Psoas muscle (tissue), 8 donors: ENCODE measurements around the gene RPS10. TPM values are rescaled to one million over a fixed set of nuclear protein-coding genes. Genes with fewer than 3 reads are reported as not detected.

ENCODE experiments used
- ATAC-seq, 4 donors: fragments of 200-7000 bp; cut with Tn5 transposase; one replicate each; pipeline ENCODE4 v1.9.1; 2020; ENCODE audit warnings: moderate library complexity in 3 of 4, mild to moderate bottlenecking in 2 of 4
- DNase-seq, 2 donors: peaks; one replicate each; pipeline ENCODE4 v3.0.0-alpha.2; 2020
- H3K27ac ChIP-seq: fragments of 200-600 bp; one replicate; pipeline ENCODE4 v1.8.0; 2022
- H3K27me3 ChIP-seq, 3 donors: fragments of 200-600 bp in 1 of 3; one replicate each; pipeline versions ENCODE4 v1.6.1 to v1.8.0; 2013 to 2022; ENCODE audit warnings: low read length in 2 of 3, mild to moderate bottlenecking in 2 of 3, moderate library complexity in 1 of 3; ENCODE audit not compliant: insufficient read depth in 3 of 3
- H3K36me3 ChIP-seq, 2 donors: fragments of 200-600 bp in 1 of 2; one replicate each; pipeline versions ENCODE4 v1.6.1 to v1.8.0; 2013 to 2022; ENCODE audit warnings: low read depth in 1 of 2, mild to moderate bottlenecking in 1 of 2, moderate library complexity in 1 of 2; ENCODE audit not compliant: insufficient read depth in 1 of 2
- H3K4me1 ChIP-seq: fragments of 200-600 bp; one replicate; pipeline ENCODE4 v1.8.0; 2022
- H3K4me3 ChIP-seq: fragments of 200-600 bp; one replicate; pipeline ENCODE4 v1.8.0; 2022; ENCODE audit warnings: mild to moderate bottlenecking
- H3K9me3 ChIP-seq: fragments of 200-600 bp; one replicate; pipeline ENCODE4 v1.8.0; 2022
- CTCF ChIP-seq: fragments of 200-600 bp; IDR thresholded peaks from one replicate; pipeline ENCODE4 v1.8.0; 2022; ENCODE audit warnings: antibody characterized with exemption
- WGBS, 3 donors: extraction: QIAGEN DNeasy Blood & Tissue Kit; methylation state at CpG; one replicate each; pipeline versions ENCODE4 v1.1.6 to v1.1.7; 2013; 5-methylcytosine and 5-hydroxymethylcytosine counted together
- intact Hi-C, 2 donors: fragments of 100-400 bp; cut with DNase I; formaldehyde crosslinking; loops; one replicate each; pipeline versions ENCODE4 v1.11.0 to v1.14.2; 2022
- long read RNA-seq, 2 donors: library from polyadenylated mRNA; unstranded; transcript quantifications; one replicate each; pipeline ENCODE4 v2.0.0, GENCODE V29; 2021
- polyA plus RNA-seq, 3 donors: library from polyadenylated mRNA; stranded (reverse); fragments of 200-250 nt; gene quantifications; one replicate each; pipeline ENCODE4 v1.2.3, GENCODE V29; 2013
- total RNA-seq, 4 donors: library from RNA; stranded (reverse); fragmentation: NEBNext Ultra II Directional in 2 of 4; extraction: Animal tissue kit (Norgen Biotek cat#: 25700) in 2 of 4; gene quantifications; one replicate each; pipeline versions ENCODE4 v1.2.1 to v1.2.4, GENCODE V29; 2021 to 2023
- donor health status: healthy with polysubstance abuse.
- donor health status: DM: no; HTN: no; CAD: no; lungs with moderate emphysema.
- donor health status: Bipolar disorder and iron deficiency.
- donor health status: healthy.
- donor health status: DM: yes; HTN: yes; CAD: no.
- donor health status: DM: no; HTN: no; CAD: no.
- donor health status: DM: no; HTN: no; CAD: no.
- donor health status: DM: yes; HTN: yes; CAD: no.

The RPS10 gene
- 100 to 1,000 TPM; 601 to 836 (median 791) TPM for total RNA-seq
- polyA plus RNA-seq, result 1,000 to 10,000 TPM; 1,402 to 2,522 (median 1,825) TPM
- long read RNA-seq, donor 1, transcript RPS10-209 (6 exons, 588 nt), result major isoform, 137 of 165 reads
- long read RNA-seq, donor 1, partial matches to known transcripts, result 24 of 165 reads
- long read RNA-seq, donor 1, other reads (novel, unspliced or antisense), result 0 of 165 reads
- long read RNA-seq, donor 2, transcript RPS10-206 (6 exons, 781 nt), result minor isoform, 5 of 232 reads
- long read RNA-seq, donor 2, transcript RPS10-209 (6 exons, 588 nt), result major isoform, 217 of 232 reads
- long read RNA-seq, donor 2, partial matches to known transcripts, result 10 of 232 reads
- long read RNA-seq, donor 2, other reads (novel, unspliced or antisense), result 0 of 232 reads

GRCh38 chr6:34425498-34426410 is at the start of gene RPS10:
Gene RPS10 (minus strand): TSS chr6:34426069. CDS start chr6:34425221, 848 bp downstream.
- no peaks in the 10 kb centered on the region for H3K27me3 ChIP-seq
- H3K27ac ChIP-seq, result peak within 1 kb of the TSS; percentile 95
- ATAC-seq (peak; percentile 98 to 99 (median 98)), DNase-seq (peak; percentile 94 to 97)
- intact Hi-C loops, result no loop called here
- H3K9me3 ChIP-seq, result no peaks in the 10 kb centered on the region
- 0 to 1% (median 0%) methylated on average over 52 to 57 of the region's 58 CpGs for WGBS, 3 donors
- peaks cover 11 to 43% of the 10 kb centered on the region in 2 donors for H3K36me3 ChIP-seq
- peaks cover 19% of the 10 kb centered on the region for H3K4me1 ChIP-seq
- peak within 1 kb of the TSS; percentile 97 for H3K4me3 ChIP-seq
- no peak for TF ChIP-seq CTCF

GRCh38 chr6:34475238-34475682 is 49.4 kb upstream of the RPS10 start:
- Histone ChIP-seq H3K9me3 (peaks cover 3% of the 10 kb centered on the region), H3K27me3 (no peaks in the 10 kb centered on the region), H3K4me3 (no peak overlapping the region), H3K4me1 (no peaks in the 10 kb centered on the region), H3K36me3 (no peaks in the 10 kb centered on the region), H3K27ac (no peak overlapping the region)
- DNase-seq (no peak), ATAC-seq (no peak)
- 63 to 65% (median 64%) methylated on average over 5 of the region's 5 CpGs for WGBS, 3 donors
- no peak for TF ChIP-seq CTCF
- intact Hi-C loops, result no loop called here

GRCh38 chr6:34474754-34475153 is 48.9 kb upstream of the RPS10 start:
- 96 to 98% (median 97%) methylated on average over 1 to 2 of the region's 2 CpGs for WGBS, 3 donors
- Histone ChIP-seq H3K4me1 (no peaks in the 10 kb centered on the region), H3K27me3 (no peaks in the 10 kb centered on the region), H3K4me3 (no peak overlapping the region), H3K36me3 (no peaks in the 10 kb centered on the region), H3K27ac (no peak overlapping the region), H3K9me3 (peaks cover 3% of the 10 kb centered on the region)
- intact Hi-C loops, result no loop called here
- no peak for TF ChIP-seq CTCF
- no peak for DNase-seq
- ATAC-seq, result no peak

GRCh38 chr6:34473967-34474366 is 48.1 kb upstream of the RPS10 start:
- DNase-seq (no peak), ATAC-seq (no peak)
- H3K4me3 ChIP-seq, result no peak overlapping the region
- no peak for TF ChIP-seq CTCF
- no peaks in the 10 kb centered on the region for H3K4me1 ChIP-seq
- H3K27ac ChIP-seq, result no peak overlapping the region
- peaks cover 3% of the 10 kb centered on the region for H3K9me3 ChIP-seq
- intact Hi-C loops, result no loop called here
- no peaks in the 10 kb centered on the region for H3K36me3 ChIP-seq
- no peaks in the 10 kb centered on the region for H3K27me3 ChIP-seq
- 84 to 93% (median 85%) methylated on average over 1 of the region's 1 CpG for WGBS, 3 donors
